ENCODE measurements around the gene SRGAP1. TPM values are rescaled to one million over a fixed set of nuclear protein-coding genes. Genes with fewer than 3 reads are reported as not detected.
"Not testable (repeated sequence)": the region's sequence is repeated elsewhere in the genome, so short reads cannot be mapped to it uniquely, and the experiment has no call there.

SRGAP1 gene
- polyA plus RNA-seq, 2 donors = 1.4 to 3.2 TPM

DNA sequence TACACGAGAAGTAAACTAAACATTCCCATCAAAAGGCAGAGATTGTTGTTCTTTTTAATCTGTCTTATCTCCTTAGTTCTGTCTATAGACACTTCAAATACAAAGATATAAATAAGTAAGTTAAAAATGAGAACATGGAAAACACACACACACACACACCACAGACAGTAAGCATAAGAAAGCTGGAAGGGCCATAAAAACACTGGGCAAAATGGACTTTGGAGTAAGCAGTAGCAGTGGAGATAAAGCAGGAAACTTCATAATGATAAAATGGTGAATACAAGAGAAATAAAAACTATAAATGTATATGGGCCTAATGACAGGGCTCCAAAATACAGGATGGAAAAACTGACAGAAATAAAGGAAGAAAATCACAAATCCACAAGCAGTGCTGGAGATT, 345.0 kb downstream of the SRGAP1 start:
- Histone ChIP-seq H3K27me3 (ENCODE audit: control insufficient read depth in 1 of 2, insufficient read depth in 2 of 2, low read length in 2 of 2) (no peaks in the 10 kb centered on the region), H3K4me1 (ENCODE audit: control insufficient read depth in 2 of 2, insufficient read depth in 2 of 2, low read length in 1 of 2) (peaks cover 0 to 2% of the 10 kb centered on the region in 2 donors), H3K36me3 (ENCODE audit: control insufficient read depth in 2 of 2, insufficient read depth in 2 of 2, low read length in 1 of 2) (peaks cover 0 to 6% of the 10 kb centered on the region in 2 donors), H3K4me3 (ENCODE audit: low read depth in 1 of 2, low read length in 2 of 2) (no peak overlapping the region), H3K27ac (ENCODE audit: low read depth in 2 of 2, low read length in 1 of 2) (no peak overlapping the region), H3K9me3 (ENCODE audit: control insufficient read depth in 2 of 2, insufficient read depth in 1 of 2, low read depth in 1 of 2, low read length in 1 of 2) (no peaks in the 10 kb centered on the region)
- 79 to 88% methylated on average over 1 of the region's 1 CpG for WGBS, 2 donors

DNA sequence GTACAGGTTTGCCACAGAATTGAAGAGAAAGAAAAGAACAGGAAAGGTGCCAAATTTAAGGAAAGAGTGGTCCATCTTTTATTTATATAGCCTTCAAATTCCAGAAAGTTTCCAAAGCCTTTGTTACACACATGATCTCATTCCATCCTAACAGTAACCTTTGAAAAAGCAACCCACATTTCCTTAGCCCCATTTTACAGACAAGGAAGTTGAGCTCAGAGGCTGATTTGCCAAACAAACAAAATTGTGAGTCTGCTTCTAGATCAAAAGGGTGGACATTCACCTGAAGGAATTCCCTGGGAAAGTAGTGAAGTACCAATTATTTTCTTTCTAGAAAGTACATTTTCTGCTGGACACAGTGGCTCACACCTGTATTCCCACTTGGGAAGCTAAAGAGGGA, 345.6 kb downstream of the SRGAP1 start:
- Histone ChIP-seq H3K27ac (ENCODE audit: low read depth in 2 of 2, low read length in 1 of 2) (no peak overlapping the region), H3K9me3 (ENCODE audit: control insufficient read depth in 2 of 2, insufficient read depth in 1 of 2, low read depth in 1 of 2, low read length in 1 of 2) (no peaks in the 10 kb centered on the region), H3K36me3 (ENCODE audit: control insufficient read depth in 2 of 2, insufficient read depth in 2 of 2, low read length in 1 of 2) (peaks cover 0 to 6% of the 10 kb centered on the region in 2 donors), H3K27me3 (ENCODE audit: control insufficient read depth in 1 of 2, insufficient read depth in 2 of 2, low read length in 2 of 2) (no peaks in the 10 kb centered on the region), H3K4me1 (ENCODE audit: control insufficient read depth in 2 of 2, insufficient read depth in 2 of 2, low read length in 1 of 2) (peaks cover 0 to 2% of the 10 kb centered on the region in 2 donors), H3K4me3 (ENCODE audit: low read depth in 1 of 2, low read length in 2 of 2) (no peak overlapping the region)

DNA sequence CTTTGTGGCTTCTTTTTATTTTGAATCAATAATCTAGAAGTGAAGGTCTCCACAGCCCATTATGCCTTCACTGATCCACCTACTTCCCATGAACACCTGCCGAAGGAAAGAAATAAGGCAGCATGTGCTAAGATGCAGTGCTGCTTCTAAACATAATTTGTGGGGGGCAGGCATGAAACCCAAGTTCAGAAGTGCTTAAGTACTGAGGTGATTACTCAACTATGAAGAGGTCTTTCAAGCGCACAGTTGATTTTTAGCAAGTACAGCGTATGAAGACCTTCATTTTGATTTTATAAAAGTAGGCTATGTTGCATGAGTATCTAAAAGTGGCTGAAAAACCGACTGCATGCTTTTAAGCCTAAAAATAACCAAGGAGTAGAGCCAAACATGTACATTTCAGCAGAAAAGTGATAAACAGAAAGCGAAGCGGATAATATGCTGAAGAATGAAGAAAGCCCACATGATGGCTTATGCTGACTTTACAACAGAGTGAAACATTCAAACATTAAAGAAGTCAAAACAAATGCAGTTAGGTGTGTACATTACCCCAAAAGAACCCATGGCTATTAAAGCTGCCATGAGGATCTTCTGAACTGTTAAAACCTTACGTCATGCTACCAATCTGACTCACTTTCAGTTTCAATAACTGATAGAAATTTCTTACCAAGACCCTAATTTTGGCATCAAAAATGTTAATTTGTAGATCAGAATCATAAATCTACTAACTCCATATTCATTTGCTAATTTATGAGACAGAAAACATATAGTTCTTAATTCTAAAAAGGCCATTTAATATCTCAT, 348.3 kb downstream of the SRGAP1 start:
- no peaks in the 10 kb centered on the region for H3K4me1 ChIP-seq (ENCODE audit: control insufficient read depth in 2 of 2, insufficient read depth in 2 of 2, low read length in 1 of 2)
- no peaks in the 10 kb centered on the region for H3K27me3 ChIP-seq (ENCODE audit: control insufficient read depth in 1 of 2, insufficient read depth in 2 of 2, low read length in 2 of 2)
- H3K36me3 ChIP-seq (ENCODE audit: control insufficient read depth in 2 of 2, insufficient read depth in 2 of 2, low read length in 1 of 2) = peaks cover 0 to 6% of the 10 kb centered on the region in 2 donors
- H3K27ac ChIP-seq (ENCODE audit: low read depth in 2 of 2, low read length in 1 of 2) = no peak overlapping the region
- 86 to 89% methylated on average over 7 of the region's 7 CpGs for WGBS, 2 donors
- H3K4me3 ChIP-seq (ENCODE audit: low read depth in 1 of 2, low read length in 2 of 2) = no peak overlapping the region
- H3K9me3 ChIP-seq (ENCODE audit: control insufficient read depth in 2 of 2, insufficient read depth in 1 of 2, low read depth in 1 of 2, low read length in 1 of 2) = no peaks in the 10 kb centered on the region

DNA sequence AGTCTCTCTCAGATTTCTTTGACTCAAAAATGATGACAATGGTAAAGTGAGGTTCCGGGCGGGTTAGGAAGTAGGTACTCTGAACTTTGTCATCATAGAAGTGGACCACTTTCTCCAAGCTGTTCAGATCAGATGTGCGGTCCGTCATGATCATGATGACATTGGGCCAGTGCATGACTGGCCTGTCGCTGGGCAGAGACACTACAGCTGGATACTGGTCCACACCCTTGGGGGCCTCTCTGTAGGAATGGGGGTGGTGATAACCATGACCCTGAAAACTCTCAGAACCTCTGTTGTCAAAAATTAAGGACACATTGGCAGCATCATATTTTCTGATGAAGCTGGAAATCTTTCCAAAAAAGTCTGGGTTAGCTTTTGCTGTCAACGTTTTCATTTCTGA, 349.4 kb downstream of the SRGAP1 start:
- no peaks in the 10 kb centered on the region for H3K9me3 ChIP-seq (ENCODE audit: control insufficient read depth in 2 of 2, insufficient read depth in 1 of 2, low read depth in 1 of 2, low read length in 1 of 2)
- WGBS, 2 donors = 94 to 95% methylated on average over 6 of the region's 6 CpGs
- H3K36me3 ChIP-seq (ENCODE audit: control insufficient read depth in 2 of 2, insufficient read depth in 2 of 2, low read length in 1 of 2) = peaks cover 0 to 6% of the 10 kb centered on the region in 2 donors
- H3K4me1 ChIP-seq (ENCODE audit: control insufficient read depth in 2 of 2, insufficient read depth in 2 of 2, low read length in 1 of 2) = no peaks in the 10 kb centered on the region
- H3K4me3 ChIP-seq (ENCODE audit: low read depth in 1 of 2, low read length in 2 of 2) = no peak overlapping the region
- H3K27ac ChIP-seq (ENCODE audit: low read depth in 2 of 2, low read length in 1 of 2) = no peak overlapping the region
- no peaks in the 10 kb centered on the region for H3K27me3 ChIP-seq (ENCODE audit: control insufficient read depth in 1 of 2, insufficient read depth in 2 of 2, low read length in 2 of 2)

DNA sequence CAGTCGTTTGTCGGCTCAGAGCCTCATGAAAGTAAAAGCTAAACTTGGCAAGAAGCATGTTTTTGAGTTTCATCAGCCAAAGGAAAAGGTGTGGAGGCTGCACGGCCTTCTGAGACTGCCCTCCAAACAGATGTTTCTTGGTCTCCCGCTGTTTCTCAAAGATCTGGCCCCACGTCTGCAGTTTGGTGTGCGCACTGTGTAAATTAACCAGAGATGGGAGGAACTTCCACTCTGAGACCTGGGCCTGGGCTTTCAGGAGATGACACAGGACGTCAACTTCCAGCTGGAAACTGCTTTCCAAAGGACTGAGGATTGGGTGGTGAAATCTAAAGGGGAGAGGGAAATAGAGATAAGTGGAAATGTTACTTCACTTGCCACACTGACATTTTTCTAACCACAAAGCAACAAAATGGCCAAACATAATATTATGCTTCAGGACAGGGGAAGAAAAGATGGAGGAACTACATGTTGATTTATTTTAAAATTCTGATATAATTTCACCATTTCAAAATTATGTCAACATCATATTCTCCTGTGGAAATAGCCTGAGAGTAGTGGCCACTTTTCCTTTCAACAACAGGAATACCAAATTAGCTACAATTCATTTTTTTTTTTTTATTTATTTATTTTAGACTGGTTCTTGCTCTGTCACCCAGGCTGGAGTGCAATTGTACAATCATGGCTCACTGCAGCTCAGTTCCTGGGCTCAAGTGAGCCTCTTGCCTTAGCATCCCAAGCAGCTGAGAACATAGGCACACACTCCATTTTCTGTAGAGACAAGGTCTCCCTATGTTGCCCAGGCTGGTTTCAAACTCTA, 350.0 kb downstream of the SRGAP1 start:
- Histone ChIP-seq H3K27ac (ENCODE audit: low read depth in 2 of 2, low read length in 1 of 2) (no peak overlapping the region), H3K4me1 (ENCODE audit: control insufficient read depth in 2 of 2, insufficient read depth in 2 of 2, low read length in 1 of 2) (no peaks in the 10 kb centered on the region), H3K36me3 (ENCODE audit: control insufficient read depth in 2 of 2, insufficient read depth in 2 of 2, low read length in 1 of 2) (peaks cover 0 to 6% of the 10 kb centered on the region in 2 donors), H3K4me3 (ENCODE audit: low read depth in 1 of 2, low read length in 2 of 2) (no peak overlapping the region), H3K9me3 (ENCODE audit: control insufficient read depth in 2 of 2, insufficient read depth in 1 of 2, low read depth in 1 of 2, low read length in 1 of 2) (no peaks in the 10 kb centered on the region), H3K27me3 (ENCODE audit: control insufficient read depth in 1 of 2, insufficient read depth in 2 of 2, low read length in 2 of 2) (no peaks in the 10 kb centered on the region)
- WGBS, 2 donors = 87 to 90% methylated on average over 7 of the region's 7 CpGs

DNA sequence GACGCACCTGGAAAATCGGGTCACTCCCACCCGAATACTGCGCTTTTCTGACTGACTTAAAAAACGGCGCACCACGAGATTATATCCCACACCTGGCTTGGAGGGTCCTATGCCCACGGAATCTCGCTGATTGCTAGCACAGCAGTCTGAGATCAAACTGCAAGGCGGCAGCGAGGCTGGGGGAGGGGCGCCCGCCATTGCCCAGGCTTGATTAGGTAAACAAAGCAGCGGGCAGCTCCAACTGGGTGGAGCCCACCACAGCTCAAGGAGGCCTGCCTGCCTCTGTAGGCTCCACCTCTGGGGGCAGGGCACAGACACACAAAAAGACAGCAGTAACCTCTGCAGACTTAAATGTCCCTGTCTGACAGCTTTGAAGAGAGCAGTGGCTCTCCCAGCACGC, 351.3 kb downstream of the SRGAP1 start:
- H3K4me1 ChIP-seq (ENCODE audit: control insufficient read depth in 2 of 2, insufficient read depth in 2 of 2, low read length in 1 of 2); H3K27me3 ChIP-seq (ENCODE audit: control insufficient read depth in 1 of 2, insufficient read depth in 2 of 2, low read length in 2 of 2); H3K4me3 ChIP-seq (ENCODE audit: low read depth in 1 of 2, low read length in 2 of 2); H3K27ac ChIP-seq (ENCODE audit: low read depth in 2 of 2, low read length in 1 of 2); H3K36me3 ChIP-seq (ENCODE audit: control insufficient read depth in 2 of 2, insufficient read depth in 2 of 2, low read length in 1 of 2); H3K9me3 ChIP-seq (ENCODE audit: control insufficient read depth in 2 of 2, insufficient read depth in 1 of 2, low read depth in 1 of 2, low read length in 1 of 2): not testable (repeated sequence)
- WGBS, 2 donors = 59 to 71% methylated on average over 3 to 13 of the region's 15 CpGs

DNA sequence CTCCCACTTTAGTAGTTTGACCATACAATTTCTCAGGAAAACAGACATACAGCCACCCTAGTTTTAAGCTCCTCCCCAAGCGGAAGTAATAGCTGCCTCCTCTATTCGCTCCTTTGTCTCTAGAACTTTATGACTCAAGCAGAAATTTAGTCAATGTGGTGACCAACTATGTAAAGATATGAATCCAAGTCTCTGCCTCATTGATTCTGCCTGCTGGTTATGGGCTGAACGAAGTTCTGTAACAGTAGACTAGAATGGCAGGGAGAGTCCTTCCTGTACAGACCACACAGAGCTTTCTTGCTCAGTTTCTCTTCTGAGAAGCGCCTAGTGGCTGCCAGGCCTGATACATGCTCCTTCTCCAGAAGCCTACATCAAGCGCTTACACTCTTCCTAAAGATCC, 358.5 kb downstream of the SRGAP1 start:
- no peak overlapping the region for H3K4me3 ChIP-seq (ENCODE audit: low read depth in 1 of 2, low read length in 2 of 2)
- WGBS, 2 donors = 92 to 93% methylated on average over 5 of the region's 5 CpGs

DNA sequence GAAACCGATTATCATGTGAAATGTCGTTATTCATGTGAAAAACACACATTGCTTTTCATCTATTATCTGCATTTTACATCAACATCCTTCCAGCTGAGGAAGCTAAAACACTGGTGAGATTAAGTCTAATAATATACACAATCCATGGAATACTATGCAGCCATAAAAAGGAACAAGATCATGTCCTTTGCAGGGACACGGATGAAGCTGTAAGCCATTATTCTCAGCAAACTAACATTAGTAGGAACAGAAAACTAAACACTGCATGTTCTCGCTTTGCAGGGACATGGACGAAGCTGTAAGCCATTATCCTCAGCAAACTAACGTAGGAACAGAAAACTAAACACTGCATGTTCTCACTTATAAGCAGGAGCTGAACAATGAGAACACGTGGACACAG, 359.3 kb downstream of the SRGAP1 start:
- H3K36me3 ChIP-seq (ENCODE audit: control insufficient read depth in 2 of 2, insufficient read depth in 2 of 2, low read length in 1 of 2) = peaks cover 0 to 5% of the 10 kb centered on the region in 2 donors
- WGBS, 2 donors = 50 to 63% methylated on average over 7 of the region's 7 CpGs
- no peaks in the 10 kb centered on the region for H3K9me3 ChIP-seq (ENCODE audit: control insufficient read depth in 2 of 2, insufficient read depth in 1 of 2, low read depth in 1 of 2, low read length in 1 of 2)
- H3K4me1 ChIP-seq (ENCODE audit: control insufficient read depth in 2 of 2, insufficient read depth in 2 of 2, low read length in 1 of 2) = no peaks in the 10 kb centered on the region
- H3K4me3 ChIP-seq (ENCODE audit: low read depth in 1 of 2, low read length in 2 of 2) = no peak overlapping the region
- H3K27ac ChIP-seq (ENCODE audit: low read depth in 2 of 2, low read length in 1 of 2) = no peak overlapping the region
- no peaks in the 10 kb centered on the region for H3K27me3 ChIP-seq (ENCODE audit: control insufficient read depth in 1 of 2, insufficient read depth in 2 of 2, low read length in 2 of 2)

More for the DNA sequence above, 358.5 kb downstream of the SRGAP1 start:
- Histone ChIP-seq H3K36me3 (ENCODE audit: control insufficient read depth in 2 of 2, insufficient read depth in 2 of 2, low read length in 1 of 2) (peaks cover 0 to 5% of the 10 kb centered on the region in 2 donors), H3K9me3 (ENCODE audit: control insufficient read depth in 2 of 2, insufficient read depth in 1 of 2, low read depth in 1 of 2, low read length in 1 of 2) (no peaks in the 10 kb centered on the region), H3K27ac (ENCODE audit: low read depth in 2 of 2, low read length in 1 of 2) (no peak overlapping the region), H3K27me3 (ENCODE audit: control insufficient read depth in 1 of 2, insufficient read depth in 2 of 2, low read length in 2 of 2) (no peaks in the 10 kb centered on the region), H3K4me1 (ENCODE audit: control insufficient read depth in 2 of 2, insufficient read depth in 2 of 2, low read length in 1 of 2) (no peaks in the 10 kb centered on the region)

DNA sequence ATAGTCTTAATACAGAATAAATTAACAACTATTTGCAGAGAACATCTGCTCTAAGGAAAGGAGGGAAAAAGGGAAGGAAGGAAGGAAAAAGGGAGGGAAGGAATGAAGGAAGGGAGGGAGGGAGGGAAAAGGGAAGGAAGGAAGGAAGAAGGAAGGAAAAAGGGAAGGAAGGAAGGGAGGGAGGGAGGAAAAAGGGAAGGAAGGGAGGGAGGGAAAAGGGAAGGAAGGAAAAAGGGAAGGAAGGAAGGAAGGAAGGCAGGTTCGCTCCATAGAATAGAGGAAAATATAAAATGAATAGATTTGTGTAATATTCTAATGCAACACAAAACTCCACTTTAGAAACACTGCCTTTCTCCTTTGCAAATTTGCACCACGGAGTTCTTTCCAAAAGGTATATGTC, 361.0 kb downstream of the SRGAP1 start:
- Histone ChIP-seq H3K36me3 (ENCODE audit: control insufficient read depth in 2 of 2, insufficient read depth in 2 of 2, low read length in 1 of 2) (peaks cover 0 to 5% of the 10 kb centered on the region in 2 donors), H3K4me1 (ENCODE audit: control insufficient read depth in 2 of 2, insufficient read depth in 2 of 2, low read length in 1 of 2) (no peaks in the 10 kb centered on the region), H3K27ac (ENCODE audit: low read depth in 2 of 2, low read length in 1 of 2) (no peak overlapping the region), H3K4me3 (ENCODE audit: low read depth in 1 of 2, low read length in 2 of 2) (no peak overlapping the region), H3K9me3 (ENCODE audit: control insufficient read depth in 2 of 2, insufficient read depth in 1 of 2, low read depth in 1 of 2, low read length in 1 of 2) (no peaks in the 10 kb centered on the region), H3K27me3 (ENCODE audit: control insufficient read depth in 1 of 2, insufficient read depth in 2 of 2, low read length in 2 of 2) (no peaks in the 10 kb centered on the region)
- 92 to 96% methylated on average over 1 to 2 of the region's 2 CpGs for WGBS, 2 donors

Data from esophagus (tissue), 2 donors.